LHCN-M2 (cell line): ENCODE measurements around the gene RAD51B. TPM values are rescaled to one million over a fixed set of nuclear protein-coding genes. Genes with fewer than 3 reads are reported as not detected.

Source experiments
- total RNA-seq: library from RNA; depleted of rRNA; stranded (reverse); fragments of >200 nt; gene quantifications from 2 replicates; pipeline ENCODE4 v1.2.3, GENCODE V29; 2014; rRNA removed

Gene RAD51B
- total RNA-seq, 1 experiment from 2014 or later, result 14.5 TPM

Other genes starting within 250 kb of the RAD51B start
- 11.3 and 13.4 TPM in 2 replicates for gene PIGH, start 219.5 kb upstream of the RAD51B start, total RNA-seq
- gene ARG2, start 199.9 kb upstream of the RAD51B start, total RNA-seq, result 0.80 and 3.1 TPM in 2 replicates
- gene VTI1B, start 145.1 kb upstream of the RAD51B start, total RNA-seq, result 48.7 and 52.8 TPM in 2 replicates
- 69.7 and 78.0 TPM in 2 replicates for gene RDH11, start 124.0 kb upstream of the RAD51B start, total RNA-seq
- not detected in 2 replicates for gene RDH12, start 117.9 kb upstream of the RAD51B start, total RNA-seq
- 13.0 and 18.5 TPM in 2 replicates for gene ZFYVE26, start 3.2 kb upstream of the RAD51B start, total RNA-seq